GM21423 (cell line): ENCODE data around the gene CALHM1.
A peak's percentile ranks its signal among the peaks of the same experiment; 100 is the strongest.
"Not testable (repeated sequence)": the region's sequence is repeated elsewhere in the genome, so short reads cannot be mapped to it uniquely, and the experiment has no call there.

Experiments used
- ATAC-seq: cut with Tn5 transposase; IDR thresholded peaks from one replicate; pipeline ENCODE4 v1.9.1; 2021; ENCODE audit warnings: mild to moderate bottlenecking, moderate library complexity; ENCODE audit not compliant: unreplicated experiment

The CALHM1 gene

GRCh38 chr10:103486635-103487409 lies 28.1 kb upstream of the CALHM1 start:
- ATAC-seq: not testable (repeated sequence)

GRCh38 chr10:103481974-103482531 lies 23.4 kb upstream of the CALHM1 start:
- no peak for ATAC-seq

GRCh38 chr10:103480521-103480920 lies 21.8 kb upstream of the CALHM1 start:
- ATAC-seq: no peak

- ATAC-seq: no peak
Observed at GRCh38 chr10:103479135-103479534, 20.4 kb upstream of the CALHM1 start, which contains the start of gene CALHM3. CALHM3 (minus strand) TSS chr10:103479240; CDS start chr10:103479032, 208 bp downstream.

GRCh38 chr10:103478671-103479070 lies 20.0 kb upstream of the CALHM1 start:
- ATAC-seq: no peak

GRCh38 chr10:103476046-103476768 lies 17.5 kb upstream of the CALHM1 start:
- ATAC-seq: no peak

- ATAC-seq: no peak
Observed at GRCh38 chr10:103475437-103475836, 16.7 kb upstream of the CALHM1 start.

- no peak for ATAC-seq
Observed at GRCh38 chr10:103474077-103474476, 15.4 kb upstream of the CALHM1 start.

GRCh38 chr10:103473261-103473671 lies 14.6 kb upstream of the CALHM1 start:
- no peak for ATAC-seq

- peak; percentile 24 for ATAC-seq
Observed at GRCh38 chr10:103472005-103472404, 13.3 kb upstream of the CALHM1 start.

- peak; percentile 75 for ATAC-seq
Observed at GRCh38 chr10:103470761-103471653, 12.3 kb upstream of the CALHM1 start.

GRCh38 chr10:103469201-103469600 lies 10.5 kb upstream of the CALHM1 start:
- ATAC-seq: no peak

- ATAC-seq: no peak
Observed at GRCh38 chr10:103467406-103467805, 8.7 kb upstream of the CALHM1 start.

- no peak for ATAC-seq
Observed at GRCh38 chr10:103466734-103467133, 8.0 kb upstream of the CALHM1 start.

- no peak for ATAC-seq
Observed at GRCh38 chr10:103465411-103466179, 6.9 kb upstream of the CALHM1 start.

- no peak for ATAC-seq
Observed at GRCh38 chr10:103463499-103463898, 4.8 kb upstream of the CALHM1 start.

- ATAC-seq: no peak
Observed at GRCh38 chr10:103459615-103460014, 915 bp upstream of the CALHM1 start.

GRCh38 chr10:103457896-103458583 lies 660 bp downstream of the CALHM1 start:
- no peak for ATAC-seq

- no peak for ATAC-seq
Observed at GRCh38 chr10:103457176-103457712, 1.5 kb downstream of the CALHM1 start.
